NCI-H2227 (cell line): ENCODE data around the gene SDK1.
"Not testable (repeated sequence)": the region's sequence is repeated elsewhere in the genome, so short reads cannot be mapped to it uniquely, and the experiment has no call there.

Experiments used
- DNase-seq: peaks from one replicate; lab custom pipeline; 2025; ENCODE audit not compliant: unreplicated experiment; lab: John Stamatoyannopoulos, UW

SDK1 gene

GRCh38 chr7:4209966-4210365 lies 908.9 kb downstream of the SDK1 start:
- DNase-seq = no peak

- no peak for DNase-seq
Measured at GRCh38 chr7:4210821-4211220, 909.8 kb downstream of the SDK1 start.

- no peak for DNase-seq
Measured at GRCh38 chr7:4211261-4211660, 910.2 kb downstream of the SDK1 start.

GRCh38 chr7:4212376-4212775 lies 911.3 kb downstream of the SDK1 start:
- DNase-seq = no peak

- no peak for DNase-seq
Measured at GRCh38 chr7:4214291-4215155, 913.5 kb downstream of the SDK1 start.

GRCh38 chr7:4215176-4215720 lies 914.2 kb downstream of the SDK1 start:
- no peak for DNase-seq

GRCh38 chr7:4216016-4216415 lies 915.0 kb downstream of the SDK1 start:
- no peak for DNase-seq

- DNase-seq = not testable (repeated sequence)
Measured at GRCh38 chr7:4217126-4217660, 916.1 kb downstream of the SDK1 start.

- DNase-seq = no peak
Measured at GRCh38 chr7:4218481-4218880, 917.4 kb downstream of the SDK1 start.

GRCh38 chr7:4220011-4220410 lies 919.0 kb downstream of the SDK1 start:
- no peak for DNase-seq

- DNase-seq = no peak
Measured at GRCh38 chr7:4221043-4221442, 920.0 kb downstream of the SDK1 start.

- no peak for DNase-seq
Measured at GRCh38 chr7:4222676-4223075, 921.6 kb downstream of the SDK1 start.

- no peak for DNase-seq
Measured at GRCh38 chr7:4225361-4225771, 924.3 kb downstream of the SDK1 start.

- DNase-seq = no peak
Measured at GRCh38 chr7:4225881-4226523, 925.0 kb downstream of the SDK1 start.

GRCh38 chr7:4226524-4226882 lies 925.5 kb downstream of the SDK1 start:
- DNase-seq = no peak

GRCh38 chr7:4227105-4228010 lies 926.3 kb downstream of the SDK1 start:
- peak; percentile 16 for DNase-seq

- no peak for DNase-seq
Measured at GRCh38 chr7:4230352-4230751, 929.3 kb downstream of the SDK1 start.

GRCh38 chr7:4233146-4233545 lies 932.1 kb downstream of the SDK1 start:
- DNase-seq = no peak

GRCh38 chr7:4233621-4234497 lies 932.8 kb downstream of the SDK1 start:
- no peak for DNase-seq

- no peak for DNase-seq
Measured at GRCh38 chr7:4234498-4234855, 933.4 kb downstream of the SDK1 start.
